Thyroid gland (tissue), 4 donors: ENCODE results near the gene PNMA6E. TPM values are rescaled to one million over a fixed set of nuclear protein-coding genes. Genes with fewer than 3 reads are reported as not detected.

Source experiments
- DNase-seq, 2 donors: peaks; one replicate each; pipeline ENCODE4 v3.0.0-alpha.2; 2019
- H3K27ac ChIP-seq, 3 donors: fragments of 200-600 bp; sonication (generic); 1 replicate in 2 of 3; 2 replicates in 1 of 3; pipeline ENCODE4 v1.5.1; 2016 to 2019; ENCODE audit warnings: mild to moderate bottlenecking in 1 of 3, moderate library complexity in 1 of 3
- H3K27me3 ChIP-seq: fragments of 200-600 bp; sonication (generic); one replicate; pipeline ENCODE4 v1.5.1; 2019
- H3K36me3 ChIP-seq, 2 donors: fragments of 200-600 bp; sonication (generic); one replicate each; pipeline ENCODE4 v1.5.1; 2016 to 2019
- H3K4me1 ChIP-seq, 2 donors: fragments of 200-600 bp; sonication (generic); one replicate each; pipeline ENCODE4 v1.5.1; 2017 to 2019
- H3K4me3 ChIP-seq, 3 donors: fragments of 200-600 bp; sonication (generic); replicated peaks in 1 of 3; 1 replicate in 2 of 3; 2 replicates in 1 of 3; pipeline ENCODE4 v1.5.1; 2016; ENCODE audit warnings: mild to moderate bottlenecking in 1 of 3
- H3K9me3 ChIP-seq: fragments of 200-600 bp; sonication (generic); one replicate; pipeline ENCODE4 v1.5.1; 2017
- CTCF ChIP-seq, 6 experiments: fragments of 200-600 bp in 3 of 6; fragments of 450-650 bp in 3 of 6; sonication (generic) in 3 of 6; IDR thresholded peaks; one replicate each; pipeline ENCODE4 v1.5.1; 2016 to 2019; ENCODE audit warnings: antibody characterized with exemption in 6 of 6, mild to moderate bottlenecking in 2 of 6, inconsistent platforms in 1 of 6, moderate library complexity in 1 of 6
- POLR2A ChIP-seq, 2 donors: fragments of 450-650 bp; IDR thresholded peaks; one replicate each; pipeline ENCODE4 v1.6.1; 2017; ENCODE audit warnings: antibody characterized with exemption in 2 of 2, mild to moderate bottlenecking in 2 of 2, moderate library complexity in 1 of 2
- WGBS, 2 donors: methylation state at CpG; one replicate each; pipeline ENCODE4 v1.1.5; 2017; 5-methylcytosine and 5-hydroxymethylcytosine counted together
- intact Hi-C: fragments of 100-400 bp; cut with DNase I; formaldehyde crosslinking; loops from one replicate; pipeline ENCODE4 v1.15.1; 2023
- total RNA-seq, 4 donors: library from RNA; depleted of rRNA; stranded (reverse); fragments of >200 nt; gene quantifications; one replicate each; pipeline ENCODE4 v1.2.3, GENCODE V29; 2016

The PNMA6E gene
- total RNA-seq, 4 donors from 2014 or later = not detected

- H3K9me3 ChIP-seq = no peaks in the 10 kb centered on the region
- no peaks in the 10 kb centered on the region for H3K27me3 ChIP-seq
- no peak overlapping the region for H3K27ac ChIP-seq
- DNase-seq = no peak
- H3K4me1 ChIP-seq = no peaks in the 10 kb centered on the region
- no peak for TF ChIP-seq CTCF (IDR thresholded peaks at IDR 0.05)
- no peak for TF ChIP-seq POLR2A (IDR thresholded peaks at IDR 0.05)
- no peak overlapping the region for H3K4me3 ChIP-seq
- 68 to 80% methylated on average over 5 to 11 of the region's 17 CpGs for WGBS, 2 donors
- intact Hi-C loops = no loop called here
- no peaks in the 10 kb centered on the region for H3K36me3 ChIP-seq
Observed at GRCh38 chrX:153398275-153398960, 2.7 kb downstream of the PNMA6E start.

GRCh38 chrX:153397256-153397960 lies 3.7 kb downstream of the PNMA6E start:
- Histone ChIP-seq H3K9me3 (no peaks in the 10 kb centered on the region), H3K4me3 (no peak overlapping the region), H3K36me3 (no peaks in the 10 kb centered on the region), H3K4me1 (no peaks in the 10 kb centered on the region), H3K27me3 (no peaks in the 10 kb centered on the region), H3K27ac (no peak overlapping the region)
- DNase-seq = no peak
- 82 to 92% methylated on average over 11 to 14 of the region's 27 CpGs for WGBS, 2 donors
- TF ChIP-seq CTCF (IDR thresholded peaks at IDR 0.05) (no peak), POLR2A (IDR thresholded peaks at IDR 0.05) (no peak)
- intact Hi-C loops = no loop called here

- H3K4me1 ChIP-seq = no peaks in the 10 kb centered on the region
- H3K9me3 ChIP-seq = no peaks in the 10 kb centered on the region
- no peaks in the 10 kb centered on the region for H3K27me3 ChIP-seq
- no peak for TF ChIP-seq POLR2A (IDR thresholded peaks at IDR 0.05)
- no peak for TF ChIP-seq CTCF (IDR thresholded peaks at IDR 0.05)
- WGBS, 2 donors = 80 to 93% methylated on average over 1 to 4 of the region's 26 CpGs
- H3K4me3 ChIP-seq = no peak overlapping the region
- H3K27ac ChIP-seq = no peak overlapping the region
- intact Hi-C loops = no loop called here
- no peak for DNase-seq
- H3K36me3 ChIP-seq = no peaks in the 10 kb centered on the region
Observed at GRCh38 chrX:153396320-153397195, 4.6 kb downstream of the PNMA6E start.

GRCh38 chrX:153395613-153396319 lies 5.4 kb downstream of the PNMA6E start:
- no peaks in the 10 kb centered on the region for H3K4me1 ChIP-seq
- no peak overlapping the region for H3K4me3 ChIP-seq
- H3K27ac ChIP-seq = no peak overlapping the region
- intact Hi-C loops = no loop called here
- H3K9me3 ChIP-seq = no peaks in the 10 kb centered on the region
- H3K27me3 ChIP-seq = no peaks in the 10 kb centered on the region
- WGBS, 2 donors = 80 to 88% methylated on average over 1 to 19 of the region's 26 CpGs
- TF ChIP-seq POLR2A (IDR thresholded peaks at IDR 0.05) = no peak
- no peak for TF ChIP-seq CTCF (IDR thresholded peaks at IDR 0.05)
- no peaks in the 10 kb centered on the region for H3K36me3 ChIP-seq
- no peak for DNase-seq
